Measurements from ENCODE around the gene FAM131A.
A peak's percentile ranks its signal among the peaks of the same experiment; 100 is the strongest.
"Not testable (repeated sequence)": the region's sequence is repeated elsewhere in the genome, so short reads cannot be mapped to it uniquely, and the experiment has no call there.

The FAM131A gene

DNA sequence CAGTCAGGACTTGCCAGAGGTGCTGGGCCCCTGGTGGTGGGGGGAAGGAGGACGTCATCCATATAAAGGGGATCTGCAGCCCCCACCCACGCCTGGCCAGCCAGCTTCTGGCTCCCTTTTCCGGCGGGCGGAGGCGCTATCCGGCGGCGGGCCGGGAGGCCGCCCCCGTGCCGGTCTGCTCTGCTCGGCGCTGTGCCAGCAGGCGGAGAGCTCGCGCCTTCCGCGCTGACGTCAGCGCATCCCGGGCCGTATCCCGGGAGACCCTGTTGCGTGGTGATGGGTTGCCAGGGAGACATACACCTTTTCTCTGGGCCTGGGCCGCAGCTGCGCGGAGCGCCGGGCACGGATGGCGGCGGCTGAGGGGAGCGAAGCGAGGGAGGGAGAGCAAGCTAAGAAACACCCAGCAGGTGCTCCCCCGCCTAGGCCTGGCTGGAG is 1.1 kb downstream of the FAM131A start:
- TF ChIP-seq, protein P1, sequence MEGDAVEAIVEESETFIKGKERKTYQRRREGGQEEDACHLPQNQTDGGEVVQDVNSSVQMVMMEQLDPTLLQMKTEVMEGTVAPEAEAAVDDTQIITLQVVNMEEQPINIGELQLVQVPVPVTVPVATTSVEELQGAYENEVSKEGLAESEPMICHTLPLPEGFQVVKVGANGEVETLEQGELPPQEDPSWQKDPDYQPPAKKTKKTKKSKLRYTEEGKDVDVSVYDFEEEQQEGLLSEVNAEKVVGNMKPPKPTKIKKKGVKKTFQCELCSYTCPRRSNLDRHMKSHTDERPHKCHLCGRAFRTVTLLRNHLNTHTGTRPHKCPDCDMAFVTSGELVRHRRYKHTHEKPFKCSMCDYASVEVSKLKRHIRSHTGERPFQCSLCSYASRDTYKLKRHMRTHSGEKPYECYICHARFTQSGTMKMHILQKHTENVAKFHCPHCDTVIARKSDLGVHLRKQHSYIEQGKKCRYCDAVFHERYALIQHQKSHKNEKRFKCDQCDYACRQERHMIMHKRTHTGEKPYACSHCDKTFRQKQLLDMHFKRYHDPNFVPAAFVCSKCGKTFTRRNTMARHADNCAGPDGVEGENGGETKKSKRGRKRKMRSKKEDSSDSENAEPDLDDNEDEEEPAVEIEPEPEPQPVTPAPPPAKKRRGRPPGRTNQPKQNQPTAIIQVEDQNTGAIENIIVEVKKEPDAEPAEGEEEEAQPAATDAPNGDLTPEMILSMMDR (IDR thresholded peaks at IDR 0.05), result no peak
- peak; percentile 95 for DNase-seq (ENCODE audit: low spot score)
- Histone ChIP-seq H3K4me3 (peak overlapping the region; percentile 89), H3K27ac (peak overlapping the region; percentile 96 to 98)

DNA sequence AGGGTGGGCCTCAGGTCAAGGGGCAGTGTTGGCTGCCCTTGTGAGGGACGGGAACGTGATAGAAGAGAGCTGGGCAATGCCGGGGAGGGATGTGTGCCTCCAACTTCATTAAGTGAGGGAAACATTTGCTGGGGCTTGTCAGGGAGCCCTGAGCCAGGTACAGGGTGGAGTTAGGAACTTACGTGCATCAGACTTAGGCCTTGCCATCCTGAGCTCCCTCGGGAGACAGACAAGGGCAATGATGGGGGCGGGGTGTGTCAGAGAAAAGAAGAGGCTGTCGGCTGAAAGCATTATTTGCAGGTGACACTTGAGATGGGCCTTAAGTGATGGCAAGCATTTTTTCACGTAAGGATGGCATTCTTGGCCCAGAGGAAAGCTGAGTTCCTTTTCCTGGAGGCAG is 1.6 kb downstream of the FAM131A start:
- Histone ChIP-seq H3K27ac (peak overlapping the region; percentile 96 to 98), H3K4me3 (peak overlapping the region; percentile 89)
- TF ChIP-seq, protein P1 (IDR thresholded peaks at IDR 0.05), result no peak
- no peak for DNase-seq (ENCODE audit: low spot score)

DNA sequence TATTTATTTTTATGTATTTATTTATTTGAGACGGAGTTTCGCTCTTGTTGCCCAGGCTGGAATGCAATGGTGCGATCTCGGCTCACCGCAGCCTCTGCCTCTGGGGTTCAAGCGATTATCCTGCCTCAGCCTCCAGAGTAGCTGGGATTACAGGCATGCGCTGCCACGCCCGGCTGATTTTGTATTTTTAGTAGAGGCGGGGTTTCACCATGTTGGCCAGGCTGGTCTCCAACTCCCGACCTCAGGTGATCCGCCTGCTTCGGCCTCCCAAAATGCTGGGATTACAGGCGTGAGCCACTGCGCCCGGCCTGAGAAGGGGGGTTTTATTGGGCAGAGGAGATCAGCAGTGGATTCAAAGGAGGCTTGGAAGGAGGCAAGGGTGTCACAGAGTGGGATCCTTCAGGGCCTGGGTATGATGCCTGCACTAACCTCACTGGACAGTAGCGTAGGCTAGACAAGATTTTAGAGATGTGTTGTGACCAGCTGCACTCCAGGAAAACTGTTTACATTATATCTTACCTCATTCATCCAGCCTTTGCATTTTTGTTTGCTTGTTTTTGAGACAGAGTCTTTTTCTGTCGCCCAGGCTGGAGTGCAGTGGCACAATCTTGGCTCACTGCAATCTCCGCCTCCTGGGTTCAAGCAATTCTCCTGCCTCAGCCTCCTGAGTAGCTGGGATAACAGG is 2.2 kb downstream of the FAM131A start:
- not testable (repeated sequence) for DNase-seq (ENCODE audit: low spot score); H3K4me3 ChIP-seq

DNA sequence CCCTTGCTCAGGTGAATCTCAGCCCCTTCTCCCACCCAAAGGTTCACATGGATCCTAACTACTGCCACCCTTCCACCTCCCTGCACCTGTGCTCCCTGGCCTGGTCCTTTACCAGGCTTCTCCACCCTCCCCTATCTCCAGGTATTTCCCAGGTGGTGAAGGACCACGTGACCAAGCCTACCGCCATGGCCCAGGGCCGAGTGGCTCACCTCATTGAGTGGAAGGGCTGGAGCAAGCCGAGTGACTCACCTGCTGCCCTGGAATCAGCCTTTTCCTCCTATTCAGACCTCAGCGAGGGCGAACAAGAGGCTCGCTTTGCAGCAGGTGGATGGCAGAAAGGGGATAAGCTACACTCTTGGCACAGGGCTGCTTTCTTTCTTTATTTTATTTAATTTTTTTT is 4.5 kb downstream of the FAM131A start:
- TF ChIP-seq, protein P1 (IDR thresholded peaks at IDR 0.05), result no peak
- H3K4me3 ChIP-seq, result no peak overlapping the region
- DNase-seq (ENCODE audit: low spot score), result no peak
- no peak overlapping the region for H3K27ac ChIP-seq

More for the DNA sequence above, 2.2 kb downstream of the FAM131A start:
- H3K27ac ChIP-seq, result peak overlapping the region; percentile 96 to 98

DNA sequence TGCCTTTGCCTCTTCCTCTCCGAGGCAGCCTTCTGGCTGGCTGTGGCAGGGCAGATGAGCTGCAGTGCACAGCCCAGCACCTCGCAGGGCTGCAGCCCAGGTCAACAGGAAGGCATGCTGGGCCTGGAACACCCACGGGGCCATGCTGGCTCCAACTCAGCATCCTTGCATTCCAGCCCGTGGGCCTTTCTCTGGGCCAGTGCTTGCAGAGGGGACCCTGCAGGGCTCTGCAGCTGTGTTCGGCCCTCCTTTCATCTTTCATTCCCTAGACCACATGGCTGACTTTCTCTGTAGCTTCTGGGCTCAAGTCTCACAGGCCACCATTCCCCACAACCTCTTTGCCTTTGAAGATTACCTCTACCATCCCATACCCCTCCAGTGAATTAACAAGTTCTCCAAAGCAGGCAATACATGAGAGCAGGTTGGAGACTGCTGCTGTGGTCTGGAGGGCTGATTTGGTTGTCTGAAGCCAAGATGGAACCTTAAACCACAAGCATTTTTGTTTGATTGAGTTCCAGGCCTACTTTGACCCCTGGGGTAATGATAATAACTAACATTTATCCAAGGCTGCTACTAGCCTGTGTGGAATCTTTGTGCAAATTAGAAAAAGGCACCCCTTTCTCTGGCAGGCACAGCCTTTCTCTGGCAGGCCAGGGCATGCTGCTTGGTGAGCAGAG is 5.9 kb downstream of the FAM131A start:
- TF ChIP-seq, protein P1 (IDR thresholded peaks at IDR 0.05), result no peak
- H3K27ac ChIP-seq, result no peak overlapping the region
- no peak for DNase-seq (ENCODE audit: low spot score)
- no peak overlapping the region for H3K4me3 ChIP-seq

DNA sequence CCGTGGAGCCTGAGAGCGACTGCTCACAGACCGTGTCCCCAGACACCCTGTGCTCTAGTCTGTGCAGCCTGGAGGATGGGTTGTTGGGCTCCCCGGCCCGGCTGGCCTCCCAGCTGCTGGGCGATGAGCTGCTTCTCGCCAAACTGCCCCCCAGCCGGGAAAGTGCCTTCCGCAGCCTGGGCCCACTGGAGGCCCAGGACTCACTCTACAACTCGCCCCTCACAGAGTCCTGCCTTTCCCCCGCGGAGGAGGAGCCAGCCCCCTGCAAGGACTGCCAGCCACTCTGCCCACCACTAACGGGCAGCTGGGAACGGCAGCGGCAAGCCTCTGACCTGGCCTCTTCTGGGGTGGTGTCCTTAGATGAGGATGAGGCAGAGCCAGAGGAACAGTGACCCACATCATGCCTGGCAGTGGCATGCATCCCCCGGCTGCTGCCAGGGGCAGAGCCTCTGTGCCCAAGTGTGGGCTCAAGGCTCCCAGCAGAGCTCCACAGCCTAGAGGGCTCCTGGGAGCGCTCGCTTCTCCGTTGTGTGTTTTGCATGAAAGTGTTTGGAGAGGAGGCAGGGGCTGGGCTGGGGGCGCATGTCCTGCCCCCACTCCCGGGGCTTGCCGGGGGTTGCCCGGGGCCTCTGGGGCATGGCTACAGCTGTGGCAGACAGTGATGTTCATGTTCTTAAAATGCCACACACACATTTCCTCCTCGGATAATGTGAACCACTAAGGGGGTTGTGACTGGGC is 7.3 kb downstream of the FAM131A start:
- peak overlapping the region in 1 of 2 donors; percentile 15 for H3K27ac ChIP-seq
- DNase-seq (ENCODE audit: low spot score), result no peak
- no peak overlapping the region for H3K4me3 ChIP-seq
- TF ChIP-seq, protein P1 (IDR thresholded peaks at IDR 0.05), result no peak

DNA sequence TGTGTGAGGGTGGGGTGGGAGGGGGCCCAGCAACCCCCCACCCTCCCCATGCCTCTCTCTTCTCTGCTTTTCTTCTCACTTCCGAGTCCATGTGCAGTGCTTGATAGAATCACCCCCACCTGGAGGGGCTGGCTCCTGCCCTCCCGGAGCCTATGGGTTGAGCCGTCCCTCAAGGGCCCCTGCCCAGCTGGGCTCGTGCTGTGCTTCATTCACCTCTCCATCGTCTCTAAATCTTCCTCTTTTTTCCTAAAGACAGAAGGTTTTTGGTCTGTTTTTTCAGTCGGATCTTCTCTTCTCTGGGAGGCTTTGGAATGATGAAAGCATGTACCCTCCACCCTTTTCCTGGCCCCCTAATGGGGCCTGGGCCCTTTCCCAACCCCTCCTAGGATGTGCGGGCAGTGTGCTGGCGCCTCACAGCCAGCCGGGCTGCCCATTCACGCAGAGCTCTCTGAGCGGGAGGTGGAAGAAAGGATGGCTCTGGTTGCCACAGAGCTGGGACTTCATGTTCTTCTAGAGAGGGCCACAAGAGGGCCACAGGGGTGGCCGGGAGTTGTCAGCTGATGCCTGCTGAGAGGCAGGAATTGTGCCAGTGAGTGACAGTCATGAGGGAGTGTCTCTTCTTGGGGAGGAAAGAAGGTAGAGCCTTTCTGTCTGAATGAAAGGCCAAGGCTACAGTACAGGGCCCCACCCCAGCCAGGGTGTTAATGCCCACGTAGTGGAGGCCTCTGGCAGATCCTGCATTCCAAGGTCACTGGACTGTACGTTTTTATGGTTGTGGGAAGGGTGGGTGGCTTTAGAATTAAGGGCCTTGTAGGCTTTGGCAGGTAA is 8.1 kb downstream of the FAM131A start:
- Histone ChIP-seq H3K4me3 (no peak overlapping the region), H3K27ac (peak overlapping the region in 1 of 2 donors; percentile 15)
- TF ChIP-seq, protein P1 (IDR thresholded peaks at IDR 0.05), result no peak
- DNase-seq (ENCODE audit: low spot score), result no peak

Measured in coronary artery (tissue), 2 donors.